ENCODE data around the gene ARHGEF18. TPM values are rescaled to one million over a fixed set of nuclear protein-coding genes. Genes with fewer than 3 reads are reported as not detected.
A peak's percentile ranks its signal among the peaks of the same experiment; 100 is the strongest.

Gene ARHGEF18
- total RNA-seq, 1 experiment from 2014 or later: 77.4 TPM

DNA sequence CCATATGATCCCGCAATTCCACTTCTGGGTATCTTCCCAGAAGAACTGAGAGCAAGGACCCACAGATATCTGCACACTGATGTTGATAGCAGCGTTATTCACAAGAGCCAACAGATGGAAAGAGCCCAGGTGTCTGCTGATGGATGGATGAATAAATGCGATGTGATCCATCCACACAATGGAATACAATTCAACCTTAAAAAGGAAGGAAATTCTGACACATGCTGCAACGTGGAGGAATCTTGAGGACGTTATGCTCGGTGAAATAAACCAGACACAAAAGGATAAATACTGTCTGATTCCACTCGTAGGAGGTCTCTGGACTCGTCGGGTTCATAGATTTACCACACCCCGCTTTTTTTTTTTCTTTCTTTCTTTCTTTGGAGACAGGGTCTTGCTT, 21.8 kb downstream of the ARHGEF18 start:
- no TSS peak for BruUV-seq (replicated peaks)
- DNase-seq: no peak
- Histone ChIP-seq H3F3A (ENCODE audit: insufficient read depth, low read depth) (peaks cover 20% of the 10 kb centered on the region; the same call in 1 of the 2 replicates), H3K4me2 (no peak overlapping the region), H3K4me1 (replicated peaks; ENCODE audit: insufficient read depth) (peaks cover 9% of the 10 kb centered on the region), H3K36me3 (ENCODE audit: low read depth) (no peaks in the 10 kb centered on the region), H3K9me2 (ENCODE audit: insufficient read depth) (no peaks in the 10 kb centered on the region), H3K79me2 (ENCODE audit: low read depth) (no peaks in the 10 kb centered on the region), H3K27ac (no peak overlapping the region), H2AFZ (no peak overlapping the region), H4K20me1 (ENCODE audit: insufficient read depth) (no peaks in the 10 kb centered on the region), H3K27me3 (ENCODE audit: insufficient read depth, low read depth) (no peaks in the 10 kb centered on the region), H3K9me3 (ENCODE audit: insufficient read depth, low read depth) (no peaks in the 10 kb centered on the region), H3K4me3 (no peak overlapping the region)
- POLR2A ChIA-PET (ENCODE audit: unreplicated experiment): no interaction called here
- TF ChIP-seq, protein P1, sequence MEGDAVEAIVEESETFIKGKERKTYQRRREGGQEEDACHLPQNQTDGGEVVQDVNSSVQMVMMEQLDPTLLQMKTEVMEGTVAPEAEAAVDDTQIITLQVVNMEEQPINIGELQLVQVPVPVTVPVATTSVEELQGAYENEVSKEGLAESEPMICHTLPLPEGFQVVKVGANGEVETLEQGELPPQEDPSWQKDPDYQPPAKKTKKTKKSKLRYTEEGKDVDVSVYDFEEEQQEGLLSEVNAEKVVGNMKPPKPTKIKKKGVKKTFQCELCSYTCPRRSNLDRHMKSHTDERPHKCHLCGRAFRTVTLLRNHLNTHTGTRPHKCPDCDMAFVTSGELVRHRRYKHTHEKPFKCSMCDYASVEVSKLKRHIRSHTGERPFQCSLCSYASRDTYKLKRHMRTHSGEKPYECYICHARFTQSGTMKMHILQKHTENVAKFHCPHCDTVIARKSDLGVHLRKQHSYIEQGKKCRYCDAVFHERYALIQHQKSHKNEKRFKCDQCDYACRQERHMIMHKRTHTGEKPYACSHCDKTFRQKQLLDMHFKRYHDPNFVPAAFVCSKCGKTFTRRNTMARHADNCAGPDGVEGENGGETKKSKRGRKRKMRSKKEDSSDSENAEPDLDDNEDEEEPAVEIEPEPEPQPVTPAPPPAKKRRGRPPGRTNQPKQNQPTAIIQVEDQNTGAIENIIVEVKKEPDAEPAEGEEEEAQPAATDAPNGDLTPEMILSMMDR (conservative IDR thresholded peaks at IDR 0.05): no peak
- TF ChIP-seq EZH2 (IDR thresholded peaks at IDR 0.05; ENCODE audit: low read depth): no peak
- CTCF ChIA-PET: interaction anchor here (0.7 kb wide), 1 partner anchor 9 kb away, joined by 5 read pairs; no protein-coding TSS in a partner anchor
- intact Hi-C loops (cut with micrococcal nuclease; ENCODE audit: unreplicated experiment): no loop called here

DNA sequence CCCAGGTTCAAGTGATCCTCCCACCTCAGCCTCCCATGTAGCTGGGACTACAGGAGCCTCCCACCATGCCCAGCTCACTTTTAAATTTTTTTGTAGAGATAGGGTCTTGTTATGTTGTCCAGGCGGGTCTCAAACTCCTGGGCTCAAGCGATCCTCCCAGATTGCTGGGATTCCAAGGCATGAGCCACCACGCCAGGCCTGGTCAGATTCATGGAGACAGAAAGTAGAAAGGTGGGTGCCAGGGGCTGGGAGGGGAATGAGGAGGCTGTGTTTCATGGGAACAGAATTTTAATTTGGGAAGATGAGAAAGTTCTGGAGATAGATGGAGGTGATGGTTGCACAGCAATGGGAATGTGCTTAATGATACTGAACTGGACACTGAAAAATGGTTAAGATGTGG, 22.3 kb downstream of the ARHGEF18 start:
- H3K4me3 ChIP-seq: no peak overlapping the region
- H4K20me1 ChIP-seq (ENCODE audit: insufficient read depth): no peaks in the 10 kb centered on the region
- DNase-seq: peak in 1 of 2 experiments; percentile 21
- no peaks in the 10 kb centered on the region for H3K36me3 ChIP-seq (ENCODE audit: low read depth)
- POLR2A ChIA-PET (ENCODE audit: unreplicated experiment): no interaction called here
- CTCF ChIA-PET: interaction anchor here (0.7 kb wide), 1 partner anchor 9 kb away, joined by 5 read pairs; no protein-coding TSS in a partner anchor
- H3K9me3 ChIP-seq (ENCODE audit: insufficient read depth, low read depth): no peaks in the 10 kb centered on the region
- no peak overlapping the region for H2AFZ ChIP-seq
- H3K4me2 ChIP-seq: no peak overlapping the region
- H3K79me2 ChIP-seq (ENCODE audit: low read depth): no peaks in the 10 kb centered on the region
- peaks cover 24% of the 10 kb centered on the region; the same call in 1 of the 2 replicates for H3F3A ChIP-seq (ENCODE audit: insufficient read depth, low read depth)
- no peaks in the 10 kb centered on the region for H3K9me2 ChIP-seq (ENCODE audit: insufficient read depth)
- no peaks in the 10 kb centered on the region for H3K27me3 ChIP-seq (ENCODE audit: insufficient read depth, low read depth)
- intact Hi-C loops (cut with micrococcal nuclease; ENCODE audit: unreplicated experiment): no loop called here
- no peak overlapping the region for H3K27ac ChIP-seq
- TF ChIP-seq EZH2 (IDR thresholded peaks at IDR 0.05; ENCODE audit: low read depth): no peak
- TF ChIP-seq, protein P1 (conservative IDR thresholded peaks at IDR 0.05): no peak
- peaks cover 14% of the 10 kb centered on the region for H3K4me1 ChIP-seq (replicated peaks; ENCODE audit: insufficient read depth)
- BruUV-seq (replicated peaks): no TSS peak

DNA sequence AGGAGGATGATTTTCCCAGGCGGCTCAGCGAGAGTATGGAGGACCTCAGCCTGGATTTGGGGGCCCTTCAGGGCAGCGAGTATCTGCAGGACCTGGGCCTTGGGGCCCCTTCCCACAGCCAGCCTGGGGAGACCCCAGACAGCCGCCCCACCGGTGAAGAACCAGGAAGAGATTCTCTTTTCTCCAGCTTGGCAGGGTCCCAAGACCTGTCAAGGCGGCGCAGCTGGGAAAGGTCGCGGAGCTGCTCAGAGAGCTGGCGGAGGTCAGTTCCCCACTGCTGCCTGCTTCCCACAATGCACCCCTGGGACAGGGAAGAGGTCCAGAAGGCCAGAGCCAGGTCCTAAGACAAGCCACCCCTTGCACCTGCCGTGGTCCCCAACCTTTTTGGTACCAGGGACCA, 24.1 kb downstream of the ARHGEF18 start:
- H3K36me3 ChIP-seq (ENCODE audit: low read depth): no peaks in the 10 kb centered on the region
- peaks cover 28% of the 10 kb centered on the region for H3K4me1 ChIP-seq (replicated peaks; ENCODE audit: insufficient read depth)
- ChIA-PET CTCF (no interaction called here), POLR2A (ENCODE audit: unreplicated experiment) (interaction anchor here (0.7 kb wide), 1 partner anchor 156 kb away, joined by 9 read pairs; no protein-coding TSS in a partner anchor)
- H3F3A ChIP-seq (ENCODE audit: insufficient read depth, low read depth): peaks cover 38% of the 10 kb centered on the region
- no peaks in the 10 kb centered on the region for H3K9me3 ChIP-seq (ENCODE audit: insufficient read depth, low read depth)
- H4K20me1 ChIP-seq (ENCODE audit: insufficient read depth): no peaks in the 10 kb centered on the region
- peak in 1 of 2 experiments; percentile 17 for DNase-seq
- no peak overlapping the region for H3K4me3 ChIP-seq
- no peak overlapping the region for H2AFZ ChIP-seq
- H3K9me2 ChIP-seq (ENCODE audit: insufficient read depth): no peaks in the 10 kb centered on the region
- no TSS peak for BruUV-seq (replicated peaks)
- H3K4me2 ChIP-seq: no peak overlapping the region
- H3K79me2 ChIP-seq (ENCODE audit: low read depth): no peaks in the 10 kb centered on the region
- H3K27ac ChIP-seq: no peak overlapping the region
- H3K27me3 ChIP-seq (ENCODE audit: insufficient read depth, low read depth): no peaks in the 10 kb centered on the region
- intact Hi-C loops (cut with micrococcal nuclease; ENCODE audit: unreplicated experiment): no loop called here
- TF ChIP-seq EZH2 (IDR thresholded peaks at IDR 0.05; ENCODE audit: low read depth): no peak
- TF ChIP-seq, protein P1 (conservative IDR thresholded peaks at IDR 0.05): no peak
